CD4-positive, alpha-beta T cell treated with Interleukin-6 for 4 hours (primary cell): Measurements from ENCODE around the gene MT1HL1.
"Not testable (repeated sequence)": the region's sequence is repeated elsewhere in the genome, so short reads cannot be mapped to it uniquely, and the experiment has no call there.

ENCODE experiments used
- DNase-seq: peaks from one replicate; pipeline ENCODE4 v3.0.0-alpha.2; 2020; ENCODE audit warnings: mixed read lengths

MT1HL1 gene

GRCh38 chr1:236974025-236974424 lies 30.2 kb downstream of the MT1HL1 start:
- not testable (repeated sequence) for DNase-seq

GRCh38 chr1:236966636-236967035 lies 37.6 kb downstream of the MT1HL1 start:
- no peak for DNase-seq

GRCh38 chr1:236963920-236964319 lies 40.3 kb downstream of the MT1HL1 start:
- no peak for DNase-seq

- no peak for DNase-seq
These were observed 45.1 kb downstream of the MT1HL1 start for GRCh38 chr1:236959112-236959511.

- no peak for DNase-seq
These were observed 47.0 kb downstream of the MT1HL1 start for GRCh38 chr1:236957235-236957634.
